HG03175 (cell line): ENCODE measurements around the gene TRPM5.

Experiments used
- ATAC-seq: cut with Tn5 transposase; IDR thresholded peaks from one replicate; pipeline ENCODE4 v1.9.1; 2021; ENCODE audit warnings: mild to moderate bottlenecking, moderate library complexity; ENCODE audit not compliant: unreplicated experiment

Gene TRPM5

DNA sequence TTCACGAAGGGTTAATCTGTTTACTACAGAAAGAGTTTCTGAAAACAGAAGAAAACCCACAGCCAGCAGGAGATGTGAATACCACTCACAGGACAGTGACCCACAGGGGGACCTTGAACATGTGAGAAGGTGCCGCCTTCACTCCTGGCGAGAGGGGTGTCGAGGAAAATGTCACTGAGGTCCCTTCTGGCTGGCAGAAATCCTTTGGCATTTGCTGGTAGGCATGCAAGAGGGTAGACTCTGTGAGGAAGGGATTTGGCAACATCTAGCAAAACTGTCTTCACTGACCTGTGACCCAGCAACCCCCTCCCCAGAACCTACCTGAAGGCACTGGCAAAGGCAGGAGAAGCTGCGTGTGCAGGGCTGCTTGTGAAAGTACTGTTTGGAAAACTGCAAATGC lies 9.1 kb upstream of the TRPM5 start:
- no peak for ATAC-seq

DNA sequence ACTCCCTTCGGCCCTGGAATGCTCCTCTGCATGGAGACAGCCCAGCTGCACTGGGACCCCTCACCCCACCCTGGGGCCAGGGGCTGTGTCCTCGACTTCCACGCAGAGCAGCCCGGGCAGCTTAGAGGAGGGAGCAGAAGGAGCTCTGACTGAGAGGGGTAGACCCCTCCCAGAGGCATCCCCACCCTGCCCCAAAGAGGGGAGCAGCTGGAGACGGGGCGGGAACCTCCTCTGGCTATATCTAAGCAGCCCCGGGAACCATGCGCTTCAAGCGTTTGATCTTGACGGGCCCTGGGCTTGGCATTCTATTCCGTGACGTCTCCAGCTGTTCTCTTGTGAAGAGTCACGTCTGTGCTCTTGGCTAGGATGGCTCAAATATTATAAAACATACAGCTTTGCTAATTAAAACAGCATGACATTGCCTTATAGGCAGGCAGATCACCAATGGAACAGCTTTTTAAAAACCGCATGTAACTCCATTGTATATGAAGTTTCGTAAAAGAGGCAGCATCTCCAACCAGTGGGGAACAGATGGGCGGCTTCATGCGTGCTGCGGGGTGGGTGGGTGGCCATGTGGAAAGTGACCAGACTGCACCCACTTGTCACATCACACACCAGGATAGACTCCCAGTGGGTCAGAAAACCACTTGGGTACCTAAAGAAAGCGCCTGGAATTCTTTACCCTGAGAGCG lies 8.2 kb upstream of the TRPM5 start:
- ATAC-seq: no peak

DNA sequence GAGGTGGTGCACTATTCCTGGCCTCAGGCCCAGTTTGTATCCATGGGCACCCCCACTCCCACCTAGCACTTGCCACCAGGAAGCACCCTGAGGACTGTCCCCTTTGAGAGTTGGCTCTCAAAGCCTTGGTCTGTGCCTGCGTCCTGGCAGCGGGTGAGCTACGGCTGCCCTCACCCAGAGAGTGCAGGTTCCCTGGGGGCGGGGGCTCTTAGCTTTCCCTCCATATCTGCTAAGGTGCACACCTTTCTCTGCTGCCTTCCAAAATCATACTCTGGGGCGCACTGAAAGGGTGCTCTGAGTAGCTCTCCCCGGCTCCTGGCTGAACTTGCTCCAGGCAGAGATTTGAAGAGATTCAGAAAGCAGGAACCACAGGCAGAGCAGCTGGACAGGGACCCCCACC lies 7.6 kb upstream of the TRPM5 start:
- no peak for ATAC-seq

DNA sequence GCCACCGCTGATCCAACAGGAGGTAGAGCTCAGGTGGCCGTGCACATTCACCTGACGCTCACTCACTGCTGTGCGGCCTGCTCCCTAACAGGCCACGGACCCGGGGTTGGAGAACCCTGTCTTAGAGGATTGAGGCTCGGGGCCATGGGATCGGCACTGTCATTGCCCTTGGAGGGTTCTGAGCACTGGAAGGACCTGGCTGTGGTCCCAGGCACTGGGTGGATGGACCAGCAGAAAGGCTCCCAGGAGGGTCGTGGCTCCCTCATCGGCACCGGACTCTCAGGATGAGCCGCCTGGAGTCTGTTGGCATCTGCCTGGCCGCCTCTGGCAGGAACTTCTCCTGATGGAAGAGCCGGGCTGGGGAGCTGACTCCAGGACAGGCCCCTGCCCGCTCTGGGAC lies 7.0 kb upstream of the TRPM5 start:
- no peak for ATAC-seq

DNA sequence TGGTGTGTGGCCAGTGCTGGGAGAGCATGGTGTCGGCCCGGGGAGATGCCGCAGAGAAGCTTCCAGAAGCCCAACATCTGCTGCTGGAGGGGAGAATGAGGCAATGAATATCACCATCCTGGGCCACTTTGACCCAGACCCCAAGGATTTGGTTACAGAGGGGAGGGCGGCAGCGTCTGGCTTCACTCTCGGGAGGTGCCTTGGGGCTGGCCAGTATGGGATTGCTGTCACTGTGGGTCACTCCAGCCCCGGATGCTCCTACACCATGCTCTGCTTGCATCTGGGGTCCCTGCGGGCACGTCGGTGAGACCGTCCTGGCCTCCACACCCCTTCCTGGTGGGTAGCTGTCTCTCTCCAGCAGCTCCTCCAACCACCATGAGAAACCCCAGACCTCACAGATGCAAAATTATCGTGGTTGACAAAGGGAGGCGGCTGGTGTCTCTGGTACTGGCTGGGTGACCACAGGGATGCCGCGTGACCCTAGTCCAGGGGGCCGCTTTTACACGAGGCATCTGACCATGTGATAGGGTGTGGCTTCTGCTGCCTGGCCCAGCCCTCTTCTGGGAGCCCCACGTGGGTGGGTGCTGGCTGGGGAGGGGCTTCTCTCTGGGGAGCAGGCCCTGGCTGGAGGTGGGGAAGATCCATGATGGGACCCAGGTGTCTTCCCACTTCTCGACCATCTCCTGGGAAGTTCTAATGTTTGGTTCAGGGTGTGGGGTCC lies 6.2 kb upstream of the TRPM5 start:
- ATAC-seq: no peak

DNA sequence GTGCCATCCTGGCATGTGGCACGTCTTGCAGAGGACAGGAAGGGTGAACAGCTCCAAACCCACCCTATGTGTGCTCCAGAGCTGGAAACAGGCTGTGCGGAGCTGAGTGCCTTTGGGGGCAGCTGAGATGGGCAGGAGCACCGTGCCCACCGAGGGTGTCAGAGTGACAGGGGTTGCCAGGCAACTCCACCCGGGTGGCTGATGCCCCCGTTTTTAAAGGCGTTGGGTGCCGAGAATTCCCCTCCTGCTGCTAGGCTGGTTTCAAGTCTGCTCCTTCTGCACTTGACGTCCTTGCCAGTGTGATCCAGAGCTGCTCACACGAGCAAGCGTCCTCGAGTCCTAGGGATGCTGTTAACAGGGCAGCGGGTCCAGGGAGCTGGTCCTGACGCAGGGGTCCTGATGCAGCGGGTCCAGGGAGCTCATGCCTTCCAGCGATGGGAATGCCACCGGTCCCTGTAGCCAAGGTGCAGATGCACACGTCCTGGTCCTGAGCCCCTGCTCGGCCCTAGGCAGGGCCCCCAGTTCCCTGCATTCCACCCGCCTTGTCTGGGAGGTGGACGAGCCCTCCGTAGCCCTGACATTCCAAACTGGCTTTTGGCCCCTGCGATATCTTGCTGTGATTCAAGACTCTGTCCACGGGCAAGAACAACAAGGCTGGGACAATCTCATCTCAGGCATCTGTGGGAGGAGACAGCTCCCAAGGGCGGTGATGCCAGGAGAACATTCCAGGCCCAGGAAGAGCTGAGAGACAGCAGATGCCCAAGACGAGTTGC lies 5.4 kb upstream of the TRPM5 start:
- no peak for ATAC-seq

DNA sequence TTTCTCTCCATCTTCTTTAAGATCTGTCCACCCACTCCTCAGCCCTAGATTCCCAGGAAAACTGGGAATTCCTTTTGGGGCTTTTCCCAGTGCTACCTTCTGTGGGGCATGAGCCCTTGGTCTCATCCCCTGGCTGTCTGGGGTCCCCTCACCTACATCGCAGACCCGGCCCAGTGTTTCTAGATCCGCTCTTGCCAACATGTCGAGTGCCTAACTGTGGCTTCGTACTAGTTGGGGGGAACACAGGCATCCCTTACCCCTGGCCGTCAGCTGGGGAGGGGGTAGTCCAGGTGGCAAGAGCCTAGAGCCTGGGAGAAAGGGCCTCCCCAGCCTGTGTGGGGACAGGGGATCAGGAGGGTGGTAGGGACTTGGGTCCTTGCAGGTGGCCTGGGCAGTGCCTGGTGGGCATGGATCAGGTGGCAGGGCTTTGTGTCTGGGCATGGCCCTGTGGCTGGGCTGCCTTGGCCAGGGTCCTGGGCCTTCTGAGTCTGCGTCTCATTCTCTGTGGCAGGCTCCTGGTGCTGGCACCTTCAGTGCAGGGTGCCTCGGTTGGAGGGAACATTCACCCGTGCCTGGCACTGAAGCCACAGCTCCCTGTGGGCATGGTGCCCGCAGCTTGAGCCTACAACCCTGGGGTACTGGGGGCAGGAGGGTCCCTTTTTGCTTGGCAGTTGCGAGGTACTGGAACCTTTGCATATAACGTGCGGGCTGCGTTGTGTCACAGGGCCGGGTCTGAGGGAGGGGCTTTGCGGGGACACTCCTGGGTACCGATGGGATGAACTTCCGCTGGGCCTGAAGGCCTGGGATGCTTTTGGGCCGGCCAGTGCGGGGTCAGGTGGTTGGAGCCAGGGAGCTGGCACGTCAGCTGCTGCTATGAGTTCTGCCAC lies 4.6 kb upstream of the TRPM5 start:
- no peak for ATAC-seq

DNA sequence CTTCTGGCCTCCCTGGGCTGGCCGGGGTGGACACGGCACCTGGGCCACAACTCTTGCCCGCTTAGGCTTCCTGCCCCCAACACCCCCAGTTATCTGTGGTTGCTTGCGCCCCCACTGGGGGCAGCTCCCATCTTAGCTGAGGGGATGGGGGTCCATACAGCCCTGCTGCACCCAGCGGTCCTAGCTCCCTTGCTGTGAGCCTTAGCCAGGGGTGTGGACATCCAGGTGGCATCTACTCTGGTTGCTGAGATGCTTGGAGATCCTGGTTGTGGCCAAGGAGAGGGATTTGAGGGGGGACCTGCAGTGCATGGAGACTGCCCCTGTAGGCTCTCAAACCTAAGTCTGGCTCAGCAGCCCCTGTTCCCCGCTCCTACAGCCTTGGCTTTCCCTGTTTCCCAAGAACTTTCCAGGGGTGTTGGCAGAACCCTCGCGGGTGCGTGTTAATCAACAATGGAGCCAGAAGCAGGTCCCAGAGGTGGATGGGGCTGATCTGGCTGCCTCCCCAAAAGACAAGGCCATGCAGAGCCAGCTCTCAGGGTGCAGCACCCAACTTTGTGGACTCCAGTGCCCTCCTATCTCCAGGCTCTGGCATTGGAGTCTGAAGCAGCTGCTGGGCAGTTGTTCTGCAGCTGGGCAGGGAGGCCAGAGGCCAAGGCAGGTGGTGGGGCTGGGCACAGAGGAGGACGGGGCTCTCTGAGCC lies 3.8 kb upstream of the TRPM5 start:
- no peak for ATAC-seq

DNA sequence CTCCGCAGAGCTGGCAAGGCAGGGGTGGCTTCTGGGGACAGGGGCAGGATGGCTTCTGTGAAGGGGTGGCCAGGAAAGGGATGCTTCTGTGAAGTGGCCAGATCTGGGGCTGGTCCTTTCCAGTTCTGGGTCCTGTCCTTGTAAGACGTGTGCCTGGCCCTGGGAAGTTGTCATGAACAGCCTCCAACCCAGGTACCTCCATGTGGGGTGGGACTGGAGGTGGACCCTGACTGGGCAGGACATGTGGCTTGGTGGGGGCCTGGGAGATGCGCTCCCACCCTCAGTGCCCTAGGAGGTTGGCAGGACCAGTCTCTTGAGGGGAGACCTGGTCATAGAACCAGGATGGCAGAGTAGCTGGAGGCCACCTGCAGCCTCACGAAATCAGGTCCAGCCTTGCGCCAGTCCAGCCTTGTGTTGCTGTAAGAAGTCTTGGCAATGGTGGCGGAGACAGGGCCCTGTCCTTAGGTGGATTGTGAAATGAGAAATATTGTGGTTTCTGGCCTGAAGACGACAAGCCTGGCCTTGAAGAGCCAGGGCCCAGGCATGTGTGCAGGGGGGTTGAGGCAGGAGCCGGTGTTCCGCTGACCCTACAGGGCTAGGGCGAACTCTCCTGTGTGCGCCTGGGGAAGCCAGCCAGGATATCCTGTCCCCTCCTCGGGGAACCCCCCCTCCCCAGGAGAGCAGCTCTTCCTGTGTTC lies 3.1 kb upstream of the TRPM5 start:
- no peak for ATAC-seq

DNA sequence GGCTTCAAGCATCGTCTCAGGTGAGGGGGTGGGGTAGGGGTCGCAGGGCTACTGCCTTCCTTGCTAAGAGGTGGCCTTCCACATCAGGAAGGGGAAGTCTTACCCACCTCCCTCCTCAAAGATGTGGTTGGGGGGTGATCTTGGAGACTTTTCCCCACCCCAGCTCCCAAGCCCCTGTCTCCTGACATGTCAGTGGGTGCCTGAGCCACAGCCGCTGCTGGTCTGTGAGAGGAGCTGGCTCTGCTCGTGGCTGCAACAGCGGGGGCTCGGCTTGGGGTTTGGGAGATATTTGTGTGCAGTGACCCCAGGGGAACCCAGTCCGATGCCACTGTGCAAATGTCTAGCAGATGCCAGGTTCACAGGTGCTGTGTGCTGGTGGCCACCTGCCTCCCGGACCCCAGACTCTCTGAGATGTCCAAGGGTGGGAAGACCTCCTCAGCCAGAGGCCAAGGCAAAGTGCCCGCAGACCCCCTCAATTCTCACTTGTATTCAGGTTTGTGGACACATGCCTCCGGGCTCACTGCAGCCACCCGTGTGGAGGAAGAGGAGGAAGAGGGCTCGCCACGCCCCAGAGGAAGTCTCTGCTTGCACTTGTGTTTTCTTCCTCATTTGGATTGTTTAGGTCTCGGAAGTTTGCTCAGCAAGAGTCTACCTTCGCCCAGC lies 2.4 kb upstream of the TRPM5 start:
- no peak for ATAC-seq

DNA sequence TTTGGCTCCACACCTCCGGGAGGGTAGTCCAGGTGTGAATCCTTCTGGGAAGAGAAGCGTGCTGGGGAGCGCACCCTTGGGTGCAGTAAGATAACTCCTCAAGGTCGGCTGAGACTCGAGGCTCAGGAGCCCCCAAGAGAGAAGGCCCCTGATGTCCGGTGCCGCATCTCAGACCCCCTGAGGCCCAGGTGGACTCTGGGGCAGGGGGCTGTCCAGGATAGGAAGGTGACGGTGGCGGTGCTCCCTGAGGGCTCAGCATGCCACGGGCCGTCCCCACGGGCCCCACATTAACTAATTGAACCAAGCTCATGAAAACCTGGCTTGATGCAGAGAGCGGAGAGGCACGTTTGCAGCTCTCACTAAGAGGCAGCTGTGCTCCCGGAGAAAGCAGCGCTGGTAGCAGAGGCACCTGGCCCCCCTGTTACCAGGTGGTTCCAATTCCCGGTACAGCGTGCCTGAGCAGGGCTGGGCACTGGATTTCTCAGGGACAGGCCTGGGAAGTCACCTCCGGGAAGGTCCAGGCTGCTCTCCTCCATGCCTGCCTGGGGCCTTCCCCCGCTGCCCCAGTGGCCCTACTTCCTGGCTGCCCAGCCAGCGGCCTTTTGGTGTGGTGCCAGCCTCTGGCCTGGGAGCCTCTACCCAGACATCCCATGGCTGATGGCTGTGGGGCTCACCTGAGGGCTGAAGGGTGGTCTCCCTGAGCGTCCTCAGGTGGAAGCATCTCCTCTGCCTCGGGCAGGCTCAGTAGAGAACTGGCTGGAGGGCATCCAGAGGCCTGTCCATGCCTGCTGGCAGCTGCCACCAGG lies 1.6 kb upstream of the TRPM5 start:
- ATAC-seq: no peak

DNA sequence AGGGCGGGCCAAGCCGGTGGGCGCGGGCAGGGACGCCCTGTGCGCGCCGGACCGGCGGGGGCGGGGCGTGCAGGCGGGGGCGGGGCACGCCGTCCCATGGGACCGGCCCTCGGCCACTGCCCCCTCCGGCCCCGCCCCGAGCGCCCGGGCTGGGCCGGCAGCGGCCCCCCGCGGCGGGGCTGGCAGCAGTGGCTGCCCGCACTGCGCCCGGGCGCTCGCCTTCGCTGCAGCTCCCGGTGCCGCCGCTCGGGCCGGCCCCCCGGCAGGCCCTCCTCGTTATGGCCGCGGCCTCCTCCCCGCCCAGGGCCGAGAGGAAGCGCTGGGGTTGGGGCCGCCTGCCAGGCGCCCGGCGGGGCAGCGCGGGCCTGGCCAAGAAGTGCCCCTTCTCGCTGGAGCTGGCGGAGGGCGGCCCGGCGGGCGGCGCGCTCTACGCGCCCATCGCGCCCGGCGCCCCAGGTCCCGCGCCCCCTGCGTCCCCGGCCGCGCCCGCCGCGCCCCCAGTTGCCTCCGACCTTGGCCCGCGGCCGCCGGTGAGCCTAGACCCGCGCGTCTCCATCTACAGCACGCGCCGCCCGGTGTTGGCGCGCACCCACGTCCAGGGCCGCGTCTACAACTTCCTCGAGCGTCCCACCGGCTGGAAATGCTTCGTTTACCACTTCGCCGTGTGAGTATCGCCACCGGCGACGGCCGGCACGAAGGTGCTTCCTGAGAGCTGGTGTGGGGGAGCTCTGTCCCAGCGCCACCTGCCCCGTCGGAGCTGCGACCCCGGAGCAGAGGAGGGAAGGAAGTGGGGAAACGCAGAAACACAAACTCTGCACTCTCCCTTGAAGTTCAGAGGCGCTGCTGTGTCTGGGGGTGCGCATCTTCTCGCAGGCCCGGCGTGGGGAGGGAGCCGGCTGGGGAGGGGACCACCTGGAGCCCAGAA lies 769 bp upstream of the TRPM5 start, which contains the start of gene KCNQ1:
KCNQ1 (plus strand) TSS at position 188 of the 925 bp plus-strand sequence; CDS start at position 279, 91 bp downstream.
- ATAC-seq: no peak

DNA sequence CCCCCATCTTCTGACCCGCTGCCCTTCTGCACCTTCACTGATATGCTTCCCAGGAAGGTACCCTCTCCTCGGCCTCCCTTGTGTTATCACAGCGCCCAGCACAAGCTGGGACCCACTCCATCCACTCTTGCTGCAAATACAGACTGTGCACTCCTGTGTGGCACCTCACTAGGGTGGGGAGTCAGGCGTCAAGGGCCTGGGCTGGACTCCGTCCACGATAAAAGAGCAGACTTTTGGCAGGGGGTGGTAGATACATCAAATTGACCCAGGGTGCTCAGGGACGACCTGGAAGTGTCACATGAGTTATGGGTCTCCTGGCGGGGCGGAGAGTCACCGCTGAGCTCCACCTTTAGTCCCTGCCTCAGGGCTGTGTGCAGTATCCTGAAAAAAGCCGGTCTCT lies 908 bp downstream of the TRPM5 start:
- no peak for ATAC-seq

DNA sequence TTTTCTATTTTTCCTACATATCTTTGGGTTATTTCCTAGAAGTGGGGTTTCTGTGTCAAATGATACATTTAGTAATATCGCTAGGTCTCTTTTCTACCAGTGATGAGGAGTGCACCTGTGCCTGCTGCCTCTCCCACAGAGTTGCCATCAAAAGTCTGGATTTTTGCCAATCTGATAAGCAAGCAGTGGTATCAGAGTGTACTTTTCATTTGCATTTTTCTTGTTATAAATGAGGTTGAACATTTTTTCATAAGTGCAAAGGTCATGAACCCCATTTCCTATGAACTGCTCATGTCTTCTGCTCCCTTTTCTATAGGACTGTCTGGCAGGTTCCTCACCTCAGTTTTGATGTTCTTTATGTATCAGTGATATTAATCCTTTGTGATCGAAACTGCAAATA lies 1.7 kb downstream of the TRPM5 start:
- ATAC-seq: no peak

DNA sequence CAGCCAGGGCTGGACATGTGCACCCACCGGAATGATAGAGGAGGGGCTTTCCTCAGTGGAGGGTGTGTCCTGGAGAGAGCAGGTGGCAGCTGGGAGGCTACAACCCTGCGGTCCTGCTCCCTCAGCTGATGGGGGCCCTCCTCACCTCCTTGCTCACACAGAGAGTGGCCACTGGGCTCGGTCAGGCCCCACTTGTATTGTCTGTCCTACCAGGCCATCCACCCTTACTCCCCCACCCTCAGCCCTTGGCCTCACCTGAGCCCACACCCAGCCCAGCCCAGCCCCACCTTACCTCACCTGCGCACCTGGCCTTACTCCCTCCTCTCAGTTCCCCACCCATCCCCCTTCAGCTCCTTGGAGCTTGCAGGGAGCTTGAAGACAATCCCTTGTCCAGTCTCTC lies 3.1 kb downstream of the TRPM5 start:
- ATAC-seq: no peak

DNA sequence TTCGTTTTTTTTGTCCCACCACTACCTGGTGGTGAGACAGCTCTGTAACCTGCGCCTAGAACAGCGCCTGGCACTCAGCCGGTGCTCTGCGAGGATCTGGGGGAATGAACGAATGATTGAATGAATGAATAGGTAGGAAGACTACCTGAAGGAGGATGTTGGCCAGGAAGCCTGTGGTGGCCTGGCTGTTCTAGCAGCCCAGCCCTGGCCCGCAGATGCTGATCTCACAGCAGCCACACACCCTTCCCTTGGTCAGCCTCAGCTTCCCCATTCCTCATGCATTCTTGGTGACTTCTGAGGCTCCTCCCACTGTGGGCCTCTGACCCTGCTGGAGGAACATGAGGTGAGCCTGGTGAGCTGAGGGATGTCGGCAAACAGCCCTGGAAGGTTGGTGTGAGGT lies 3.7 kb downstream of the TRPM5 start:
- no peak for ATAC-seq

DNA sequence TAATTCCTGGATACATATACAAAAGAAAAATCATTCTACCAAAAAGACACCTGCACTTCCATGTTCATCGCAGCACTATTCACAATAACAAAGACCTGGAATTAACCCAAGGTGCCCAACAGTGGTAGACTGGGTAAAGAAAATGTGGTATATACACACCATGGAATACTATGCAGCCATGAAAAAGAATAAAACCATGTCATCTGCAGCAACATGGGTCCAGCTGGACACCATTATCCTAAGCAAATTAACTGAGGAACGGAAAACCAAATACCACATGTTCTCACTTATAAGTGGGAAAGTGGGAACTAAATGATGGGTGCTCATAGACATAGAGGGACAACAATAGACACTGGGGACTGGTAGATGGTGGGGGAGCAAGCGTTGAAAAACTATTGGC lies 4.5 kb downstream of the TRPM5 start:
- no peak for ATAC-seq
